Measurements from ENCODE around the gene UBQLN4. TPM values are rescaled to one million over a fixed set of nuclear protein-coding genes. Genes with fewer than 3 reads are reported as not detected.

Gene UBQLN4
- total RNA-seq (2021) (66.6 and 75.2 TPM in 2 replicates), Bru-seq, nascent RNA (percentile 70 among the genes with signal in this experiment), BruChase-seq, experiment 1, labeled RNA remaining after a 2-hour chase (percentile 79 among the genes with signal in this experiment), BruChase-seq, experiment 2, labeled RNA remaining after a 6-hour chase (percentile 92 among the genes with signal in this experiment)
- long read RNA-seq, transcript UBQLN4-201 (11 exons, 3,576 nt): major isoform, 98 of 156 reads
- long read RNA-seq, partial matches to known transcripts: 22 of 156 reads
- long read RNA-seq, other reads (novel, unspliced or antisense): 36 of 156 reads

- ChIA-PET CTCF (interaction anchor here (0.6 to 1.9 kb wide), 5 partner anchors 18 to 109 kb away, joined by 4 to 13 read pairs (median 4); no protein-coding TSS in a partner anchor), POLR2A (ENCODE audit: low non-redundant PET) (no interaction called here)
- H3K27ac ChIP-seq (ENCODE audit: low read depth, low read length, poor library complexity, severe bottlenecking): peak within 1 kb of the TSS; percentile 95
- H3K36me3 ChIP-seq (ENCODE audit: insufficient read depth, low read length, poor library complexity, severe bottlenecking): peaks cover 19% of the 10 kb centered on the region
- DNase-seq (ENCODE audit: low spot score): peak; percentile 93
- H3K4me1 ChIP-seq (ENCODE audit: insufficient read depth, low read length, poor library complexity, severe bottlenecking): peaks cover 9% of the 10 kb centered on the region
- TF ChIP-seq CTCF (conservative IDR thresholded peaks at IDR 0.05; ENCODE audit: low read depth, low read length): no peak; the same call in 1 of the 2 replicates
- no peak for TF ChIP-seq EZH2 (IDR thresholded peaks at IDR 0.05; ENCODE audit: borderline replicate concordance, low read depth, low read length, poor library complexity, severe bottlenecking)
- peak within 1 kb of the TSS; percentile 99 for H3K4me3 ChIP-seq (ENCODE audit: low read depth, low read length, poor library complexity, severe bottlenecking)
- no peaks in the 10 kb centered on the region for H3K27me3 ChIP-seq (replicated peaks; ENCODE audit: insufficient read depth, low read depth, low read length, poor library complexity)
- no peaks in the 10 kb centered on the region for H3K9me3 ChIP-seq (ENCODE audit: low read depth, low read length, poor library complexity, severe bottlenecking)
- TSS peak; percentile 83 for BruUV-seq (replicated peaks)
- intact Hi-C loops (cut with micrococcal nuclease; ENCODE audit: unreplicated experiment): no loop called here
These were observed at the start of gene UBQLN4 for GRCh38 chr1:156053768-156054499. UBQLN4 (minus strand) TSS chr1:156053798; CDS start chr1:156053701, 97 bp downstream.

GRCh38 chr1:156102633-156103511 lies 49.3 kb upstream of the UBQLN4 start:
- no peak overlapping the region for H3K4me3 ChIP-seq (ENCODE audit: low read depth, low read length, poor library complexity, severe bottlenecking)
- TF ChIP-seq EZH2 (IDR thresholded peaks at IDR 0.05; ENCODE audit: borderline replicate concordance, low read depth, low read length, poor library complexity, severe bottlenecking) (no peak), CTCF (conservative IDR thresholded peaks at IDR 0.05; ENCODE audit: low read depth, low read length) (no peak)
- H3K36me3 ChIP-seq (ENCODE audit: insufficient read depth, low read length, poor library complexity, severe bottlenecking): no peaks in the 10 kb centered on the region
- DNase-seq (ENCODE audit: low spot score): no peak
- no TSS peak for BruUV-seq (replicated peaks)
- H3K27ac ChIP-seq (ENCODE audit: low read depth, low read length, poor library complexity, severe bottlenecking): peak overlapping the region; percentile 97
- no peaks in the 10 kb centered on the region for H3K9me3 ChIP-seq (ENCODE audit: low read depth, low read length, poor library complexity, severe bottlenecking)
- H3K4me1 ChIP-seq (ENCODE audit: insufficient read depth, low read length, poor library complexity, severe bottlenecking): peaks cover 58% of the 10 kb centered on the region
- ChIA-PET CTCF (interaction anchor here (1.0 kb wide), 1 partner anchor 27 kb away, joined by 3 read pairs; no protein-coding TSS in a partner anchor), POLR2A (ENCODE audit: low non-redundant PET) (no interaction called here)
- no peaks in the 10 kb centered on the region for H3K27me3 ChIP-seq (replicated peaks; ENCODE audit: insufficient read depth, low read depth, low read length, poor library complexity)
- intact Hi-C loops (cut with micrococcal nuclease; ENCODE audit: unreplicated experiment): no loop called here

GRCh38 chr1:156101880-156102279 lies 48.3 kb upstream of the UBQLN4 start:
- BruUV-seq (replicated peaks): no TSS peak
- H3K4me3 ChIP-seq (ENCODE audit: low read depth, low read length, poor library complexity, severe bottlenecking): no peak overlapping the region
- intact Hi-C loops (cut with micrococcal nuclease; ENCODE audit: unreplicated experiment): no loop called here
- ChIA-PET POLR2A (ENCODE audit: low non-redundant PET) (no interaction called here), CTCF (no interaction called here)
- H3K36me3 ChIP-seq (ENCODE audit: insufficient read depth, low read length, poor library complexity, severe bottlenecking): no peaks in the 10 kb centered on the region
- H3K9me3 ChIP-seq (ENCODE audit: low read depth, low read length, poor library complexity, severe bottlenecking): no peaks in the 10 kb centered on the region
- no peaks in the 10 kb centered on the region for H3K27me3 ChIP-seq (replicated peaks; ENCODE audit: insufficient read depth, low read depth, low read length, poor library complexity)
- H3K4me1 ChIP-seq (ENCODE audit: insufficient read depth, low read length, poor library complexity, severe bottlenecking): peaks cover 55% of the 10 kb centered on the region
- H3K27ac ChIP-seq (ENCODE audit: low read depth, low read length, poor library complexity, severe bottlenecking): no peak overlapping the region
- no peak for DNase-seq (ENCODE audit: low spot score)
- TF ChIP-seq EZH2 (IDR thresholded peaks at IDR 0.05; ENCODE audit: borderline replicate concordance, low read depth, low read length, poor library complexity, severe bottlenecking): no peak
- no peak for TF ChIP-seq CTCF (conservative IDR thresholded peaks at IDR 0.05; ENCODE audit: low read depth, low read length)

Data from A673 (cell line).